Measurements from ENCODE around the gene FAM50B.

FAM50B gene

DNA sequence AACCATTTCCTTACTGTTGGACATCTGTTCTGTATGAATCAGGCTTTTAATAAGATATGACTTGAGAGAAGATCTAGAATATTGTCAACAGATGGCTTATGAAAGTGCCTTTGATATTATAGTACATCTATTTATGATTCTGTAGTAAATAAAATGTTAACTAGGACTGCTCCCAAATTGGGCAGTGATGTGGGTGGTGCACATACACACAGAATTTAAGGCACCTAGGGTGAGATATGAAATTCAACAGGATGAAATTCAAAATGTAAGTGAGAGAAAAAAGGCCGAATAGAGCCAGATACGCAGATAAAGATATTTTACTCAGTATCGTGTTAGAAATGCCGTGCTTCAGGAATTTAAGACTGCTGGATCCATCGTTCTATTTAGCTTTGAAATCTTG is 26.3 kb downstream of the FAM50B start:
- DNase-seq: no peak

DNA sequence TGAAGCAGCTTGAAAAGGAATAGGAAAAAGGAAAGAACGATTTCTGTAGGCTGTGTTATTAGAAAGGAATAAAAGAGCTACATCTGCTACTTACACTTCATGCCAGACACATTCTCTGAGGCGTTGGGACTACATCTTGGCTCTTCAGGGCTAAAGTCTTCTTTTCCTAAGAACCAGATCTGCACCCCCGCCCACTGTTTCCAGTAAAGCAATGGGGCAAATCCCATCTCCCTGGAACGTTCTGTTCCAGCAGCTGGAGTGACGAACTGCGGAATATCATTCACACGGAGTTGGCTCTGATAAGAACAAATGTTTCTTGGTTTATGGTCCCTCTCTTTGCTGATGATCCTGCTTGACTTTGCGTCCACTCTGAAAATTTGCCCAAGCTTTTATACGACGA is 26.9 kb downstream of the FAM50B start:
- DNase-seq: no peak

DNA sequence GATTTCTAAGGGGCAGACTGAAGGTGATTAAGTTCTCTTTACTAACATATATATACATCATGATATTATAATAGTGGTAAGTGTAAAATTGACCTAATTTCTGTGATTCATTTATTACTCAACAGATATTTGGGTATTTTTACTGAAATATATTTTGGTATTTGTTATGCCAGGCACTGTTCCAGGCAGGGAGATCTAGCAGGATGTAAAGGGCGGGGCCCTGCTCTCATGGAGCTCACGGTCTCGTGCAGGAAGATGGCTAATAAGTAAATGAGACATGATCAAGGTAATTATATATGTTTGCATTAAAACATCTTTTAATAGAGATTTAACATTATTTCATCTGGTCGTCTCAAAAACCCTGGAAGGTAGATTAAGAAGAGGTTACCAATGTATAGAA is 27.7 kb downstream of the FAM50B start:
- no peak for DNase-seq

DNA sequence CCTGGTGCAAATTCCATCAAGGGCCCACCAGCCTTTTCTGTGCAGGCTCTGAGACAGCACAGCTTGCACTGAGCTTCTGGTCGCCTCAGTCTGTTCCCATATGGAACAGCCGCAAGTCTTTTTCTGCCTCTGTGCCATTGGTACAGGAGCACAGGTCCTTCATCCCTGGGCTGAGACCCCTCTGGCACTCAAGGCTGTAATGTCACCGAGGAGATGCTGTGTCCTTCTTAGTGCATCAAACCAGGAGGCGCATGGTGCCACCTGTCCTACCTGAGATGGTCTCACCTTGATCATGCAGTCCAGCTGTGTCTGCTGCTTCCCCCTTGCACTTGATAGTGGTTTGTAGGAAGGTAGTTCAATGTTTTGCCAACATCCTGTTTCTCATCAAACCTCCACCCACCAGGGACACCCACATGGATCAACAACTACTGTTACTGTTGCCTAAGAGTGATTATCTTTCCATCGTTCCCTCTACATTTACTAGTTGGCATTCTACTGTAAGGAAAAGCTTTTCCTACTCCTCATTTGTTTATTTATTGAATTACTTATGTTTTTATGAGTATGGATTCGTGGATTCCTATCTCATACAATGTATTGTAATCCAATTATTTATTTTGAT is 29.0 kb downstream of the FAM50B start:
- no peak for DNase-seq

- no peak for DNase-seq
Observed at GRCh38 chr6:3879194-3879952, 30.2 kb downstream of the FAM50B start.

DNA sequence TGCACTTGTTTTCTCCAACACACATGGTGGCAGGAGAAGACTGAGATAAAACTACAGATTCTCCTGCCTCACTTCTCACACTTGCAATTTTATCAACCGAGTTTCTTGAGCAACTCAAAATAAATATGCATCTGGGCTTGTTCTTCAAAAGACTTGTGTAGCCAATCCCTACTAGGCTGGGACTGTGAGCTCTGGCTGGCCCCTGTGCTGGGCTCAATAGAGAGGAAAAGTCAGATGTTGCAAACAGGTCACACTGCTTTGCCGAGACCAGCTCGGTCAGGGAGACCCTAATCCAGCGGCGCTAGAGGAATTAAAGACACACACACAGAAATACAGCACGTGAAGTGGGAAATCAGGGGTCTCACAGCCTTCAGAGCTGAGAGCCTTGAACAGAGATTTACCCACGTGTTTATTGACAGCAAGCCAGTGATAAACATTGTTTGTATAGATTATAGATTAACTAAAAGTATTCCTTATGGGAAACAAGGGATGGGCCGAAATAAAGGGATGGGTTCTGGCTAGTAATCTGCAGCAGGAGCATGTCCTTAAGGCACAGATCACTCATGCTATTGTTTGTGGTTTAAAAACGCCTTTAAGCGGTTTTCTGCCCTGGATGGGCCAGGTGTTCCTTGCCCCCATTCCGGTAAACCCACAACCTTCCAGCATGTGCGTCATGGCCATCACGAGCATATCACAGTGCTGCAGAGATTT is 32.7 kb downstream of the FAM50B start:
- DNase-seq: no peak

GRCh38 chr6:3882431-3882830 is 33.3 kb downstream of the FAM50B start:
- no peak for DNase-seq

DNA sequence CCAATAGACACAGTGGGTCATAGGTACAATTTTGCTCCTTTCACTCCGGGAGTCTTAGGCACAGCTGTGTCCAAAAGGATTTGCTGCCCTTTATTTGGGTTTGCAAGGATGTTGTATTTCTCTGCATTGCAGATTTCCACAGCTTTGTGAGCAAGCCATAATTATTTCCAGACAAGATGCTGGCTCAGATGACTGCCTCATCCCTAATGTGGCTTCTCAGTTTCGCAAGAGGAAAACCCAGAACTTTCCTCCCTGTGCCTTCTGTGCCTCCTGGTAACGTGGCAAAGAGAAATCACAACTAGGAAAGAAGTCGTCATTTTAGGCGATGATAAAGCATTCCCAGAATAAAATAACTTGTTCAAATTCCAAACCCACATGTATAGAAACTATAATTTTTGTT is 33.7 kb downstream of the FAM50B start:
- no peak for DNase-seq

- DNase-seq: no peak
Observed at GRCh38 chr6:3884007-3884745, 35.0 kb downstream of the FAM50B start.

DNA sequence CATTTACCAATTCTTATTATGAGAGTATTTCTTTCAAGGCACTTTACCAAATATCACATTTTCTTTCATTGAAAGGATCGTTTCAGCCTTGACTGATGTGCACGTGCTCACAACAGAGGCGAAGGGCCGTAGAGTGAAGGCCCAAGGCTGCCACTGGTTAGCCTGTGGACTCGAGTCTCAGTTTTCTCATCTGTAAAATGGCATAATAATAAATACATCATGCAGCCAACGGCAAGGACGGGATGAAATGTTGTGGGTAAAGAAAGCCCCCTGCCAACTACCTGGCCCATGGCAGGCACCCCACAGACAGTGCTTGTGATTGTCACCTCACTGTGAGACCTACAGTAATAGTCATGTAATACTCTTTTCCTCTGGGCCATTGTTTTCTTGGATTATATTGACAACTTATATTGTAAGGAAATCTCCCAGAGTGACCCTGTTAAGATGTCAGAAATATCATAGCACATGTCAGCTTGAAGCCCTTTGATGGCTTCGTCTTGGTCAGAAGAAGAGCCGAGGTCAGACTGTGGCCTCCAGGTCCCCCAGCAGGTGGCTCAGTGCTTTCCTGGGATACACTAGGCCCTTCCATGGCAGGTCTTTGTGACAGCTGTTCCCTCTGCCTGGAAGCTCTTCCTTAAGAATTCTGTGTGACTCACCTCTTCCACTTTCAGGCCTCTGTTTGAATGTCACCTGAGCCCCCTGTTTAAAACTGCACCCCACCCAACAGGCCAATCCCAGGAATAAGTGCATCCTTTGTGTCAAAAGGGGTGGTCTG is 36.3 kb downstream of the FAM50B start:
- DNase-seq: no peak

DNA sequence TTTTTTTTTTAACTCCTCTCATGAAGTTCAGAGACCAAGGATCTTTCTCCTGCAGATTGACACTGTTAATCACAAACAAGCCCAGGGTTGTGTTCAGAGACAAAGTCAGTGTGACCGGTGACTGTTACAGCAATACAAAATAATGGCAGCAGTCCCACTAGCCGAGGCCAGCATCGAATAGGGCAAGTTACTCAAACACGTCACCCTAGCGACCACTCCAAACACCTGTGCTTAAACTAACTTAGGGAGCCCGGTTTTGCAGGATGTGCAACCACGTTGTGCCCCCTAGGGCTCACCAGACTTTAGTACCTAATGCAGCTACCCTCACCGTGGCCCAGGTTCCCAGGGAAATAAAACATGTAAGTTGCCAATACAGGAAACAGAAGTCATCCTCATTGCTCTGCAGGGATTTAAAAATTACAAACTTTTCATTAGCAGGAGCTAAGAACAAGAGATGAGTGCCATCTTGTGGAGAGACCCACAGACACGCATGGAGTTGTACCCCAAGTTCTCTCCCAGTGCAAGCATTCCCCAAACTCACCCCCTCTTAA is 38.1 kb downstream of the FAM50B start:
- DNase-seq: no peak

GRCh38 chr6:3888153-3888957 is 39.2 kb downstream of the FAM50B start:
- no peak for DNase-seq

DNA sequence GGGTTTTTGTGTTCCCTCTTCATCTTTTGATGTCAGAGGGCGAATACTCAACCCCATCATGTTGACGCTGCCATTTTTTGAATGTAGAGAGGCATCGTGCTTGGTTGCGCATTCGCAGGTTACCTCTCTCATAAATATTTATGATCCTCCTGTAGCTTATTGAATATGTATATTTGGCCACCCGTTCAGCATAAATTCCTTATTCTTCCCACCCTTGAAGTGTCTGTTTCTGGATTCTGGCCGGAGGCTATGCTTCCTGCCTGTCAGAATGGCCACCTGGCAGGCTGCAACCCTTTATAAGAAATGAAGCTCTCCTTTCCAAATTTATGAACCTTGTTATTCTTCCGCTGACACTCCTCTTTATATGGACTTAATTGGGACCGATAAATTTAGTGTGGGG is 40.9 kb downstream of the FAM50B start:
- DNase-seq: no peak

DNA sequence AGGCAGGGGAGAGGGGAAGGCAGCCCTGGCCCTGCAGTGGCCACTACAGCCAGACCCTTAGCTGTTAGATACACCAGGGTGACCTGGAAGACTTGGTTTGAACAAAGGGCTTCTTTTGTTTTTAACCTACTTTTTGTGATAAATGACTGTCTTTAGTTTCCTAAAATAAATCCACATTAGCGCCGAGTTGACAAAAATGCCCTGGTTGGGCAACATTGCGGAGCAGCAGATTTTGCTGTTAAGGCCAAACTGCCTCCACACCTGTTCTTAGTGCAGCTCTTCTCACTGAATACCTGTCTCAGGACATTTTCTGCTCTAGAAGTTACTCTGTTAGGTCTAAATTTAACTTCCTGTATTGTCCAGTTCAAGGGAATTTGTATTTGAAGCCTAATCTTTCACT is 42.7 kb downstream of the FAM50B start:
- DNase-seq: no peak

DNA sequence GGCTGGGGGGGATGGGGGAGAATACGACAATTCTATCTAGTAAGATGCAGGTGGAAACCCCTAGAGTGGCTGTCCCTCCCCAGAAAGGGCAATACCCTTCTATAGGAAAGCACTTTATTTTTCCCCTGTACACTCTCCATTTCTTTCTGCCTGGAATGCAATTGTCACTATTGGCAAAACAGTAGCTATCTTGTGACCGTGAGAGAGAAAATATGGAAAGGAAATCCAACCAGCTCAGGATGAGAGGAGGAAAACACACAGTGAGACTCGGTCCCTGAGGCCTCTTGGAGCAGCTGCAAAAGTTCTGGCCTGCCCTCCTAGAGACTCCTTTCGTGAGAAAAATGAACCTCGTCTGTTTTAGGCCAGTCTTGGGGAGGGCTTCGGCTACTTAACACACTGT is 43.4 kb downstream of the FAM50B start:
- no peak for DNase-seq

DNA sequence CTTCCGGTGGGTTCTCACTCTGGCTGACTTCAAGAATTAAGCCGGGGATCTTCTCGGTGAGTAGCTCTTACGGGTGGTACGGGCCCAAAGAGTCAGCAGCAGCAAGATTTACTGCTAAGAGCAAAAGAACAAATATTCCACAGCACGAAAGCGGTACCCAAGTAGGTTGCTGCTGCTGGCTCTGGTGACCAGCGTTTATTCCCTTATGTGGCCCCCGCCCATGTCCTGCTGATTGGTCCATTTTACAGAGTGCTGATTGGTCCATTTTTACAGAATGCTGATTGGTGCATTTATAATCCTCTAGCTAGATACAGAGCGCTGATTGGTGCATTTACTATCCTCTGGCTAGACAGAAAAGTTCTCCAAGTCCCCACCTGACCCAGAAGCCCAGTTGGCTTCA is 44.3 kb downstream of the FAM50B start:
- no peak for DNase-seq

DNA sequence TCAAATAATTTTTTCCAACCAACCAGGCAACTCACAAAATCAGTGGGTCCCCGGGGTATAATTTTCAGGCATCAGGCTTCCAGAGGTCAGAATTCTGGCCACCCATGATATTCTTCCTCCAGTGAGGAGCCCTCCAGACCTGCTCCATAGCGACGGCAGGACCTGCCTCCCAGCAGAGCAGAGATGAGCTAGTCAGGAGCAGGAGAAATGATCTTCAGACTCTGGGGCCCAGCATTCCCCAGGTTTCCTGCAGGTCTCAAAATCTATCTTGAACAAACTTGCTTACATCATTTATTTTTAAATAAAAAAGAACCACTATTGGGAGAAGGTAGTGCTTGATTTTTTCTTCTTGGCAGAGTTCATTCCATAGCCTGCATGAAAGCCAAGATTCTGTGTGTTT is 44.7 kb downstream of the FAM50B start:
- no peak for DNase-seq

DNA sequence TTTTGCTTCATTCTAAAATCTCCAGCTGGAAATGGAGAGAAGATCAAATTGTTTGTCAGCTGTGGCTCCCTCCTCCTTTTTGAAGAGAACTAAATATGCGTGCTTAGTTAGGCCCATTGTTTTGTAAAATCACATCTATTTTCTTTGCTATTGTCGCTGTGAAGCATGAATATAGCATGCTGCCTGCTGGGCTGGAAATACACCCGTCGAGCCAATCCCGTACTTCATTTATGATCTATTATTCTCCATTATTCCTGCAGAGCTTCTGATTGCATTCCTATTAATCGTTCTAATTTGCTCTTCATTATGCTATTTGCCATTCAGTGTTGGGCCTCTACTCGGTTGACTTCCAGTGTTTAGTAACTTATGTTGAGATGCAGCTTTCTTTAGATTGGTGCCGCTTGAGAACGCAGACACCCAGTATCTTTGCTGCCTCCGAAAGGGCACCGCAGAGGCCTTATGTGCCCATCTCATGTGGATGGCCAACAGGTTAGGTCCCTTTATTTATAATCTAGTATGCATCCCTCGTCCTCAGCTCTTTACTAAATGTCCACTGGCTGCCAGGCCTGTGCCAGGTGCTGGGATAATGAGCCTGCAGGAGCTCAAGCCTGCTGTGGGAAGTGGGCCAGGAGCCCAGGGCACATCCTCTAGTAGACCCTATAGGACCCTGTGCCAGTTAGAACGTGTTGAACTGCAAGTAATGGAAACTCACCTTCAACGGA is 45.6 kb downstream of the FAM50B start:
- DNase-seq: no peak

- no peak for DNase-seq
Observed at GRCh38 chr6:3895312-3895653, 46.1 kb downstream of the FAM50B start.

DNA sequence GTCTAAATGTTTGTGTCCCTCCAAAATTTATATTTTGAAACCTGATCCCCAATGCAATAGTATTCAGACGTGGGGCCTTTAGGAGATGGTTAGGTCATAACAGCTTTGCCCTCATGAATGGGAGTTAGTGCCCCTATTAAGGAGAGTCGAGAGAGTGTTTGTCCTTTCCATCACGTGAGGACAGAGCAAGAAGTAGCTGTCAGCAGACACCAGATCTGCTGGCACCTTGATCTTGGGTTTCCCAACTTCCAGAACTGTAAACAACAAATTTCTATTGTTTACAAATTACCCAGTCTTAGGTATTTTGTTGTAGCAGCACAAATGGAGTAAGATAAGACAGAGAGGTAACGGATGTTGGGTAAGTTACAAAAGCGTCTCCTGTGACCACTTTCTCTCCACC is 46.6 kb downstream of the FAM50B start:
- DNase-seq: no peak

Data from stimulated activated CD8-positive, alpha-beta memory T cell treated with anti-CD3 and anti-CD28 coated beads, Interleukin-4, amount 100 ng/mL, for 48 hours (primary cell).